ENCODE data around the gene HGD. TPM values are rescaled to one million over a fixed set of nuclear protein-coding genes. Genes with fewer than 3 reads are reported as not detected.

HGD gene
- total and polyA plus RNA-seq, 2 donors (not counting 3 experiments of a cell fraction or from before 2014, with no cell fraction given), result 0.18 to 0.22 TPM

DNA sequence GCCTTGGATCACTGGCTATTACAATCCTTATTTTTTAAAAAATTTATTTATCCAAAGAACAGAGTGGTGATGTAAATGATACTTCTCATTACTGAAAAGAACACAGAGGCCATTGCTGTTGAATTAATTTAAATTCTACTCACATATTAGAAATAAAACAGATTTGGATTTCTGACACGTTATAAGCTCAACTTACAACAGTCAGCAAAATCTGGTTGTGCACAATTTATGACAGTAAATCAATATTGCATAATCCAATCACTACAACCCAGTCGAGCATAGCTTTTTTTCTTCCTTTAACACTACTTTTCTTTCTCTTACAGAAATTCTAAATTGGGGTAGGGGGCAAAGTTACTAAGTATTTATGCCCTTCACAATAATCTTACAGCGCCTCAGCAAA is 17.3 kb upstream of the HGD start:
- BruUV-seq (replicated peaks), result no TSS peak

More for the DNA sequence above, 17.3 kb upstream of the HGD start:
- Histone ChIP-seq H2AFZ (ENCODE audit: low read depth, low read length) (no peak overlapping the region), H3K27me3 (ENCODE audit: control insufficient read depth in 2 of 2, insufficient read depth in 2 of 2, low read length in 2 of 2) (no peaks in the 10 kb centered on the region), H3K79me2 (ENCODE audit: control insufficient read depth, insufficient read depth, low read length) (peaks cover 5% of the 10 kb centered on the region), H3K9me3 (replicated peaks; ENCODE audit: control insufficient read depth, insufficient read depth, low read length) (peaks cover 2% of the 10 kb centered on the region), H3K27ac (ENCODE audit: insufficient read depth, low read depth, low read length) (no peak overlapping the region), H3K36me3 (ENCODE audit: control insufficient read depth in 2 of 2, extremely low read depth in 1 of 2, insufficient read depth in 2 of 2, low read length in 2 of 2) (no peaks in the 10 kb centered on the region), H3K4me3 (replicated peaks in 1 of 3; ENCODE audit: insufficient read depth in 1 of 3, low read depth in 1 of 3, low read length in 3 of 3) (no peak overlapping the region), H3K4me2 (ENCODE audit: insufficient read depth, low read length) (no peak overlapping the region), H3K9me1 (replicated peaks; ENCODE audit: control insufficient read depth, extremely low read depth, insufficient read depth, low read length) (no peaks in the 10 kb centered on the region), H3K9ac (replicated peaks; ENCODE audit: extremely low read depth, insufficient read depth, low read length) (no peak overlapping the region), H4K20me1 (replicated peaks; ENCODE audit: control insufficient read depth, extremely low read depth, insufficient read depth, low read length) (no peaks in the 10 kb centered on the region), H3K4me1 (ENCODE audit: control insufficient read depth, extremely low read depth, insufficient read depth, low read length) (no peaks in the 10 kb centered on the region)
- ChIA-PET CTCF (interaction anchor here (1.2 to 3.2 kb wide), 4 partner anchors 11 to 138 kb away, joined by 3 to 10 read pairs (median 3); no protein-coding TSS in a partner anchor), POLR2A (no interaction called here)
- TF ChIP-seq, protein P1, sequence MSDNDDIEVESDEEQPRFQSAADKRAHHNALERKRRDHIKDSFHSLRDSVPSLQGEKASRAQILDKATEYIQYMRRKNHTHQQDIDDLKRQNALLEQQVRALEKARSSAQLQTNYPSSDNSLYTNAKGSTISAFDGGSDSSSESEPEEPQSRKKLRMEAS (IDR thresholded peaks at IDR 0.05; ENCODE audit: insufficient read depth, insufficient read length), result no peak
- TF ChIP-seq POLR2AphosphoS5 (IDR thresholded peaks at IDR 0.05; ENCODE audit: insufficient read depth, low read depth, low read length), result no peak
- no peak for TF ChIP-seq MYC (IDR thresholded peaks at IDR 0.05; ENCODE audit: low read depth, low read length)
- no peak for TF ChIP-seq JUN (IDR thresholded peaks at IDR 0.05; ENCODE audit: borderline replicate concordance, insufficient read depth, insufficient read length, low read depth)
- no peak for TF ChIP-seq FOS (IDR thresholded peaks at IDR 0.05; ENCODE audit: borderline replicate concordance, insufficient read depth, low read length)
- TF ChIP-seq, protein P2, sequence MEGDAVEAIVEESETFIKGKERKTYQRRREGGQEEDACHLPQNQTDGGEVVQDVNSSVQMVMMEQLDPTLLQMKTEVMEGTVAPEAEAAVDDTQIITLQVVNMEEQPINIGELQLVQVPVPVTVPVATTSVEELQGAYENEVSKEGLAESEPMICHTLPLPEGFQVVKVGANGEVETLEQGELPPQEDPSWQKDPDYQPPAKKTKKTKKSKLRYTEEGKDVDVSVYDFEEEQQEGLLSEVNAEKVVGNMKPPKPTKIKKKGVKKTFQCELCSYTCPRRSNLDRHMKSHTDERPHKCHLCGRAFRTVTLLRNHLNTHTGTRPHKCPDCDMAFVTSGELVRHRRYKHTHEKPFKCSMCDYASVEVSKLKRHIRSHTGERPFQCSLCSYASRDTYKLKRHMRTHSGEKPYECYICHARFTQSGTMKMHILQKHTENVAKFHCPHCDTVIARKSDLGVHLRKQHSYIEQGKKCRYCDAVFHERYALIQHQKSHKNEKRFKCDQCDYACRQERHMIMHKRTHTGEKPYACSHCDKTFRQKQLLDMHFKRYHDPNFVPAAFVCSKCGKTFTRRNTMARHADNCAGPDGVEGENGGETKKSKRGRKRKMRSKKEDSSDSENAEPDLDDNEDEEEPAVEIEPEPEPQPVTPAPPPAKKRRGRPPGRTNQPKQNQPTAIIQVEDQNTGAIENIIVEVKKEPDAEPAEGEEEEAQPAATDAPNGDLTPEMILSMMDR (IDR thresholded peaks at IDR 0.05; ENCODE audit: extremely low read depth in 1 of 2, insufficient read depth in 1 of 2, low read depth in 1 of 2, low read length in 2 of 2), result no peak
- no peak for TF ChIP-seq GATA2 (IDR thresholded peaks at IDR 0.05; ENCODE audit: insufficient read depth, insufficient read length, low read depth, low read length)
- no peak for TF ChIP-seq EZH2 (IDR thresholded peaks at IDR 0.05; ENCODE audit: borderline replicate concordance, low read depth, low read length, severe bottlenecking)
- TF ChIP-seq POLR2A (IDR thresholded peaks at IDR 0.05; ENCODE audit: low read depth, low read length), result no peak
- intact Hi-C loops (cut with micrococcal nuclease) (no loop called here), dilution Hi-C loops (cut with MboI; ENCODE audit: extremely low pct_ligation_motif_present, low sequenced_read_pairs) (no loop called here)
- DNase-seq (ENCODE audit: low read depth, low spot score), result no peak
- FAIRE-seq, result no peak
